CD4-positive, alpha-beta T cell treated with Interferon gamma for 1 hour (primary cell): ENCODE data around the gene COG1.
"Not testable (repeated sequence)": the region's sequence is repeated elsewhere in the genome, so short reads cannot be mapped to it uniquely, and the experiment has no call there.

Experiments used
- DNase-seq: peaks from one replicate; pipeline ENCODE4 v3.0.0-alpha.2; 2020

The COG1 gene

DNA sequence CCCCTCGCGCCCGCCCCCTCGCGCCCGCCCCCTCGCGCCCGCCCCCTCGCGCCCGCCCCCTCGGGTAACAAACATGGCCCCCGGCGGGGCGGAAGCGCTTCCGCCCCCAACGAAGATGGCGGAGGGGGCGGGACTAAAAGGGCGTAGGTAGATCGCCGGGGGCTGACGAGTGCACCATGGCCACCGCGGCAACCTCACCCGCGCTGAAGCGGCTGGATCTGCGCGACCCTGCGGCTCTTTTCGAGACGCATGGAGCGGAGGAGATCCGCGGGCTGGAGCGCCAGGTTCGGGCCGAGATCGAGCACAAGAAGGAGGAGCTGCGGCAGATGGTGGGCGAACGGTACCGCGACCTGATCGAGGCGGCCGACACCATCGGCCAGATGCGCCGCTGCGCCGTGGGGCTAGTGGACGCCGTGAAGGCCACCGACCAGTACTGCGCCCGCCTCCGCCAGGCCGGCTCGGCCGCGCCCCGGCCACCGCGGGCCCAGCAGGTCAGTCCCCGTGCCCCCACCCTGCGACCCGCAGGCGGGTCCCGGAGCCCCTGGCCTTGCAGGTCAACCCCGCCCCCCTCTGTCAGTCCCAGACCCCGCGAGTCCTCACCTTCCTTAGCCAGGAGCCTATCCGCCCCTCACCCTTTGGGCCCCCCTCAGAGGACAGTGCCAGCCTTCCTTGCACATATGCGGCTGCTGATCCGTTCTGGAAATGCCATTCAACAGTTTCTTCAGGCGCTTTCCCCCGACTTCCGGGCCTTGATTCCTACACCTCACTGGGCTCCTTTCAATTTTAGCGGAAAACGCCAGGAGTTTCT, at the start of gene COG1:
TSS of gene COG1 (plus strand) at position 162 of the 808 bp plus-strand sequence. CDS start at position 177, 15 bp downstream.
- peak; percentile 86 for DNase-seq

DNA sequence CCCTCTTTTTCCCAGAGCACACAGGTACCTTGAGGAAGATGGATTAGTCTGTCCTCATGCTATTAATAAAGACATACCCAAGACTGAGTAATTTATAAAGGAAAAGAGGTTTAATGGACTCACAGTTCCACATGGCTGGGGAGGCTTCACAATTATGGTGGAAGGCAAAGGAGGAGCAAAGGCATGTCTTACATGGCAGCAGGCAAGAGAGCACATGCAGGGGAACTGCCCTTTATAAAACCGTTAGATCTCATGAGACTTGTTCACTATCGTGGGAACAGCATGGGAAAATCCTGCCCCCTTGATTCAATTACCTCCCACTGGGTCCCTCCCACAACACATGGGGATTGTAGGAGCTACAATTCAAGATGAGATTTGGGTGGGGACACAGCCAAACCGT, 48.6 kb upstream of the COG1 start:
- DNase-seq = not testable (repeated sequence)

- no peak for DNase-seq
These were observed 47.2 kb upstream of the COG1 start for GRCh38 chr17:73145641-73146040.

- DNase-seq = not testable (repeated sequence)
These were observed 45.1 kb upstream of the COG1 start for GRCh38 chr17:73147791-73148190.

- no peak for DNase-seq
These were observed 44.1 kb upstream of the COG1 start for GRCh38 chr17:73148540-73149334.

- DNase-seq = not testable (repeated sequence)
These were observed 42.1 kb upstream of the COG1 start for GRCh38 chr17:73150622-73151300.

GRCh38 chr17:73151916-73152632, 40.8 kb upstream of the COG1 start:
- DNase-seq = no peak

DNA sequence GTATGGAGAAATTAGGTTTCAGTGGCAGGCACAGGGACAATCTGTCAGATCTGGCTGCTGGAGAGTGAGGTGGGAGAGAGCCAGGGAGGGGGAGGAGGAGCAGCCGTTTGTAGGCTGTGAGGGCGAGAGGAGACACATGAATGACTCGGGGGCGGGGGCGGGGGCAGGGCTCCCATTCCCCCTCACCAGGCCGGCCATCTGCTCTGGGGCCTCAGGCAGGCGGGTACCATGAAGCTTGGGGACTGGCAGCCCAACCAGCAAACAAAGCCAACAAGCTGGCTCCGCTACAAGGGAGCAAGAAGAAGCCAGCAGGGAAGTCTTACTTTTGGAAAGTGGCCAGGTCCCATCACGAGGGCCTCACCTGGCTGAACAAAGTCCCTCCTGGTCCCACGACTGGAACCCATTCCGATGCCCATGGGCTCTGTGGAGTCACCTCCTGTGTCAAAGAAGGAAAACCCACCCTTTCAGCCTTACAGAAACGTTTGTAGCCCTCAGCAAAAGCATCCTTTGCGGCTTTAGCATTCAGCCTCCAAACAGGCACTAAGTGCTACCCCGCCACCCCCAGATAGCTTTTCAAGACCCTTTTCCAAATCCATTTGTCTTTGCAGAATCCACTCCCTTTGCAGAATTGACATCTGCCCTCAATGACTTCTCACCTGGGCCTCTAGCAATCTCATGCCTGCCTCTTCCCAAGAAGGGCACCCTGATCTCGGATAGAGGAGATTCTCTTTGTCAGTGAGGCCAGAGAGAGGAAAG, 37.3 kb upstream of the COG1 start:
- DNase-seq = no peak

GRCh38 chr17:73156166-73156840, 36.6 kb upstream of the COG1 start:
- DNase-seq = peak; percentile 38

- no peak for DNase-seq
These were observed 35.9 kb upstream of the COG1 start for GRCh38 chr17:73156887-73157520.

GRCh38 chr17:73157521-73157890, 35.3 kb upstream of the COG1 start:
- DNase-seq = no peak

DNA sequence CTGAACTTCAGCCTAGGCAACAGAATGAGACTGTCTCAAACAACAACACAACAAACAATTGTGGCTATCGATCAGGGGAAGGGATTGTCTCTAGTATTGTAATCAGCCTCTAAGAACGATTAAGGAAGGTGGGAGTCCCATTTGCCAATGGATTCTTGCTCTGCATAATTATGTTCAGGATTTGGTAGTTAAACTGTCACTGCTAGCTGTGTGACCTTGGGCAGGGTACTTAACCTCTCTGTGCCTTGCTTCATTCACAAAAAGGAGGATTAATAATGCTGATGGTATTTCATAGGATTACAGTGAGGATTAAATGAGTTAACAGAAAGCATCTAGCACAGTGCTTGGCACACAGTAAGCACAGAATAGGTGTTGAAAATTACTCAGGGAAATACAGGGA, 34.7 kb upstream of the COG1 start:
- no peak for DNase-seq

DNA sequence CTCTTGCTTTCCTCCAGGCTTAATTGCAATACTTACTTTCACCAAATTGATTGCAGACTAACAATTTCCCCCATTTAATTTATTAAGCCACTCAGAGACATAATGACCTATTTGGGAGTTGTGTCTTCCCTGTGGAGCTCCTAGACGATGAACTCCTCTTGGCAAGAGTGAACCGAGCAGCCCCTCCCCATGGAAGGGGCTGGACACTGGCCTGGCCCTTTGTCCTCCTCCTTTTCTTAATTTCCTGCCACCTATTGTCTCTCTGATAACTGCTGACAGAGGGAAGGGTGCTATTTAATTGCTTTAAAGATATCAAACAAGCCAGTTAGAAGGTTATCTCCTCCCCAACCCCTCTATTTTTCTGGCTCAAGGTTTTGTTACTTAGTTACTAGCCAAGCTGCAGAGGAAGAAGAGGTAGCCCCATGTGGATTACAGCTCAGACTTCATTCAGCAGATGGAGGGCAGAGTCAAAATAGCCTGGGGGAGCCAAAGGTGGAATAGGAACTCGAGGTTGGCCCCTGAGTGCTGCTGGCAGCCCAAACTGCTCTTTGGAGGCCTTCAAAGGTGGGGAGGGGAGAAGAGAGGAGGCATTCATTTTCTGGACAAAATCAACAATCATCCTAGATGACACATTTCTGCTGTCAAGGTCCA, 31.8 kb upstream of the COG1 start:
- no peak for DNase-seq

GRCh38 chr17:73163043-73163442, 29.8 kb upstream of the COG1 start:
- no peak for DNase-seq

DNA sequence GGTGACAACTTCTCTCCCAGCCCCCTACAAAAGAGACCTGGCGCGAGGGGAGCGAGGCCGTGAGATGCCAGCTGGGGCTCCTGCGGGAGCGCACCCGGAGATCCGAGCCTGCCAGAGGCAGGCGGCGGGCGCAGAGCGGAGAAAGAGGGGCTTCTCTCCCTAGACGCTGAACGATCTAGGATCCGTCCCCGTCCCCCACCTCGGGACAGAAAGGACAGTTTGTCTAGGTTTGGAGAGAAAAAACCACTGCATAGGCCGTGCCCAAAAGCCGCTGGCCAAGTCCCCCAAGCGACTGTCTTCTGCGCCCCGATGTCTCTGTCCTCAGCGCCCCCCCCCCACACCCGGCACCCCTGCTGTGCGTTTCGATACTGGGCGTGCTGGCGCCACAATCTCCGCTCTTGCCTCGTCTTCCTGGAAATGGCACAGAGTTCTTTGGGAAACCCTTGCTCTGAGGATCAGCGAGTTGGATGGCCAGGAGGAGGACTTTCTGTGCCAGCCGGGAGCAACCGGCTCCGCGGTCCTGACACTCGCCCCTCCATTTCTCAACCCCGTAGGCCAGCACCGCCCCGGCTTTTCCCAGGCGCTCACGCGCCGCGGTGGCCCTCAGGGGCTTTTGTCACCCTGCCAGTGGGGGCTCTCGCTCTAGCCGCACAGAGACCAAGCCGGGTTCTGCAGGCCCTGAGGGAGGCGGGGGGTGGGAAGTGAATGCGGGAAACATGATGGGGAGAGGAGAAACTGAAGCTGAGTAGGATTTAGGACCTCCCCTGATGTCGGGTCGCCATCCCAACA, 27.0 kb upstream of the COG1 start:
- no peak for DNase-seq

DNA sequence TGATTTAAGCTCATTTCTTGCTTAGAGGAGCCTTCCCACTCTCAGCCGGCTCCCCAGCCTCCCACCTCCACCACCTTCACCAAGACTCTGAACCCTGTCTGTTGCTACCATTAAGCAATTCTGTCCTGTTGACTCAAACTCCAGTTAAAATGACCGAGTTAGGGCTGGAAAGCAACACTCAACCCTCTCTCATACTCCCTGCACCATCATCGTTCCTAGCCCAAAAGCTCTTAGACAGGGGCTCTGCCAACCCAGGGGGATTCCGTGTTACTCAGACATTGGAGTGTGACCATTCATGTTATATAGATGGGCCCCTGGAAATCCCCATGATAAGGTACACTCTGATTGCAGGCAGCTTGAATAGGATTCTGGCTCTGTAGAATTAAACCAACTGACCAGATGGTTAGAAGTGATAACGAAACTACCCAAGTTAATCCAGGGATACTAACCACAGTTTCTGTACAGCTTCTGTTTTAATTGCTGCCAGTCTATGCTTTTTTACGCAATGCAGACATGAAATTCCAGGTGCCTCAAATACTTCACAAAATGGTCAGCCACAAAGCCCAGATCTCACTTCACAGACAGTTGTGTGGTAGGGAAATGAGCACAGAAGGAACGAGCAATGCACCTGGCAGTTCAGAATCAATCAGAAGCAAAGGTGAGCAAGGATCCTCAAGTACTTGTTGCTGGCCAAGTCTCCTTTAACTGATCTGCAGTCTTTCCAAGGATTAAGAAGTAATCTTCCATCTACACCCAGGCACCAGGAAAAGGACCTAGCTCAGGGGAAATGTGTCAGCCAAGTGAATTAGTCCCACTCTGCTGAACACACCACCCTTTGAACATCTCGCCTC, 25.9 kb upstream of the COG1 start:
- no peak for DNase-seq

DNA sequence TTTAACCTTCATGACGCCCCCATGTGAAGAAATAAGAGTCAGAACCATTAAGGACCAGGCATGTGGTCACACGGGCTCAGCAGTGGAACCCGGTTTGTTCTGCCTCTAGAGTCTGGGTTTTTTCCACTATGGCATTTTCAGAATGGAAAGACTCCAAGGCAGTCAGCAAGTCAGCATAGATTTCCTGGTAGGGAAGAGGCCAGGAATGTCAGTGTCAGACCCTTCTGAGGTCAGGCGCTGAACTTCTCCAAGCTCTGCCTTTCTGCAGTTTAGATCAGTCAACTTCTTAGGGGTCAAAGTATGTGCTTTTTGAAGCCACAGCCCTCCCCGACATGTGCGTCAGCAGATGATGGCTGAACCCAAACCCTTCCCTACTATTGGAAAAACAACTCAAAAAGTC, 24.2 kb upstream of the COG1 start:
- no peak for DNase-seq

DNA sequence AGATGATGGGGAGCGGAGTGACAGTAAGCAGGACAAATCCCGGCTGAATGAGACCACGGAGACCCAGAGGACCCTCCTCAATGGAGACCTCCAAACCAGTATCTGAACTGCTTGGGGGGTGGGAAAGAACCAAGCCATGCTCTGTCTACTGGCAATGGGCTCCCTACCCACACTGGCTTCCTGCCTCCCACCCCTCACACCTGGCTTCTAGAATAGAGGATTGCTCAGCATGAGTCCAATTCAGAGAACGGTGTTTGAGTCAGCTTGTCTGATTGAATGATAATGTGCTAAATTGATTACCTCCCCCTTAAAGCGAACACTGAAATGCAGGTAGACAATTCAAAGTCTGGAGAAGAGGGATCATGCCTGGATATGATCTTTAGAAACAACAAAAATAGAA, 22.5 kb upstream of the COG1 start:
- no peak for DNase-seq

DNA sequence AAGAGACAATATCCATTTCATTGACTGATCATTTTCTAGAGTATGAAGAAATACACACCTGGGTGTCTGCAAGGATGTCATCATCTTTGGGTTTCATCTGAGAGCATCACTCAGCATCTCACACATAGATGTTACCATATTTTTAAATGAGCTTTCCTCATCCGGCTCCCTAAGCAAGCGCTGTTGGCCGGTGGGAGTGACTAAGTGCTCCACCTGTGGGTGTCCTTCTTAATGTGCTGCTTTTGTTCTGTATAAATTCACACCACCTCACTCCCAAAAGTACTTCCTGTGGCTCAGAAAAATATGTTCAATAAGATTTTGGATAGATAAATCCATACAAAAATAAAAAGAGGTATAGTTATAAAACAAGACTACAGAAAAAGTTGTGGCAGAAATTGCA, 20.6 kb upstream of the COG1 start:
- no peak for DNase-seq
